Measurements from ENCODE around the gene DAD1. TPM values are rescaled to one million over a fixed set of nuclear protein-coding genes. Genes with fewer than 3 reads are reported as not detected.
"Not testable (repeated sequence)": the region's sequence is repeated elsewhere in the genome, so short reads cannot be mapped to it uniquely, and the experiment has no call there.

The DAD1 gene
- total RNA-seq, 1 donor from 2014 or later = 122 TPM

DNA sequence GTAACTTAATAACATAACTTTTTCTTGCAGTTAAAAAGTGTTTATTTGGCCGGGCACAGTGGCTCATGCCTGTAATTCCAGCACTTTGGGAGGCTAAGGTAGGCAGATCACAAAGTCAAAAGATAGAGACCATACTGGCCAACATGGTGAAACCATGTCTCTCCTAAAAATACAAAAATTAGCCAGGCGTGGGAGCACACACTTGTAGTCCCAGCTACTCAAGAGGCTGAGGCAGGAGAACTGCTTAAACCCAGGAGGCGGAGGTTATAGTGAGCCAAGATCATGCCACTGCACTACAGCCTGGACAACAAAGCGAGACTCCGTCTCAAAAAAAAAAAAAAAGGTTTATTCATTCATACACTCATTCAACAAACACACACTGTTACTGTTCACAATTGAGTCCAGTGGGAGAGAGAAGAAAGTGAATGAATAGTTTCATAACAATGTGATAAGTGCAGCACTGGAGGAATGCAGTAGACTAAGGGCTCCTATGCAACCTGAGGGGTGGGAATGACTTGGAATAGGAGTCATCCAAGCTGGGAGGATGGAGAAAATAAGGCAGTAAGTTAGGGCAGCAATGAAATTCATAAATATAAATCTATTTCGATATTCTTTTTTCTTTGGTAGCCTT lies 19.8 kb downstream of the DAD1 start:
- no peak overlapping the region for H3K4me3 Mint-ChIP-seq (ENCODE audit: unreplicated experiment)
- no peak overlapping the region for H3K27ac Mint-ChIP-seq (ENCODE audit: unreplicated experiment)
- DNase-seq = no peak
- no peaks in the 10 kb centered on the region for H3K27me3 Mint-ChIP-seq (ENCODE audit: unreplicated experiment)
- no peaks in the 10 kb centered on the region for H3K36me3 Mint-ChIP-seq (ENCODE audit: unreplicated experiment)
- no peaks in the 10 kb centered on the region for H3K4me1 Mint-ChIP-seq (ENCODE audit: low read depth, unreplicated experiment)
- no peaks in the 10 kb centered on the region for H3K9me3 Mint-ChIP-seq (ENCODE audit: unreplicated experiment)
- no peak for TF ChIP-seq CTCF (IDR thresholded peaks at IDR 0.05; ENCODE audit: partially characterized antibody, unreplicated experiment)

DNA sequence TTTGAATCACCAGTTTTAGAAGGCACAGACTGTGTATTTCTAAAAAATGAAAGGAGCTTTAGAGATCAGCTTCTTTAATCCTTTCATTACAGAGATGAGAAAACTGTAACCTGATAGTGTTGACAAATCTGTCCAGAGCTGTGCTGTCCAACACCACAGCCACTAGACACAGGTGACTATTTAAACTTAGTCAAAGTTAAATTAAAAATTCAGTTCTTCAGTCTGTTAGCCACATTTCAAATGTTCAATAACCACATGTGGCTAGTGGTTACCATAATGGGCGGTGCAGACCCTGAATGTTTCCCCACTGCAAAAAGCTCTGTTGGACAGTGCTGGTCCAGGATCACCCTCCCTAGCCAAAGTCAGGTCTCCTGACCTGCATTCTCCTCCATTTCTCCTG lies 21.6 kb downstream of the DAD1 start:
- no peak for TF ChIP-seq CTCF (IDR thresholded peaks at IDR 0.05; ENCODE audit: partially characterized antibody, unreplicated experiment)
- H3K36me3 Mint-ChIP-seq (ENCODE audit: unreplicated experiment) = no peaks in the 10 kb centered on the region
- no peak overlapping the region for H3K4me3 Mint-ChIP-seq (ENCODE audit: unreplicated experiment)
- no peaks in the 10 kb centered on the region for H3K4me1 Mint-ChIP-seq (ENCODE audit: low read depth, unreplicated experiment)
- H3K27me3 Mint-ChIP-seq (ENCODE audit: unreplicated experiment) = no peaks in the 10 kb centered on the region
- DNase-seq = no peak
- H3K27ac Mint-ChIP-seq (ENCODE audit: unreplicated experiment) = no peak overlapping the region
- no peaks in the 10 kb centered on the region for H3K9me3 Mint-ChIP-seq (ENCODE audit: unreplicated experiment)

GRCh38 chr14:22566845-22567244 lies 22.2 kb downstream of the DAD1 start:
- DNase-seq = no peak
- Mint-ChIP-seq H3K9me3 (ENCODE audit: unreplicated experiment) (no peaks in the 10 kb centered on the region), H3K4me3 (ENCODE audit: unreplicated experiment) (no peak overlapping the region), H3K27me3 (ENCODE audit: unreplicated experiment) (no peaks in the 10 kb centered on the region), H3K36me3 (ENCODE audit: unreplicated experiment) (no peaks in the 10 kb centered on the region), H3K27ac (ENCODE audit: unreplicated experiment) (no peak overlapping the region), H3K4me1 (ENCODE audit: low read depth, unreplicated experiment) (no peaks in the 10 kb centered on the region)
- TF ChIP-seq CTCF (IDR thresholded peaks at IDR 0.05; ENCODE audit: partially characterized antibody, unreplicated experiment) = no peak

DNA sequence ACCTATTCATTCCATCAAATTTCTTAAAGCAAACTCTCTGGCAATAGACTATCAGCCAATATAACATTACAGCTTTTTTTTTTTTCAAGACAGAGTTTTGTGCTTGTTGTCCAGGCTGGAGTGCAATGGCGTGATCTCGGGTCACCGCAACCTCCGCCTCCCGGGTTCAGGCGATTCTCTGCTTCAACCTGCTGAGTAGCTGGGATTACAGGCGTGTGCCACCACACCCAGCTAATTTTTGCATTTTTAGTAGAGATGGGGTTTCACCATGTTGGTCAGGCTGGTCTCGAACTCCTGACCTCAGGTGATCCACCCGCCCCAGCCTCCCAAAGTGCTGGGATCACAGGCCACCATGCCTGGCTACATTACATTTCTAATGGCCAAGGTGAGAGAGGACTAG lies 22.8 kb downstream of the DAD1 start:
- H3K27me3 Mint-ChIP-seq (ENCODE audit: unreplicated experiment); H3K9me3 Mint-ChIP-seq (ENCODE audit: unreplicated experiment); DNase-seq; H3K36me3 Mint-ChIP-seq (ENCODE audit: unreplicated experiment); H3K4me3 Mint-ChIP-seq (ENCODE audit: unreplicated experiment); H3K27ac Mint-ChIP-seq (ENCODE audit: unreplicated experiment); H3K4me1 Mint-ChIP-seq (ENCODE audit: low read depth, unreplicated experiment): not testable (repeated sequence)

GRCh38 chr14:22565391-22565945 lies 23.6 kb downstream of the DAD1 start:
- TF ChIP-seq CTCF (IDR thresholded peaks at IDR 0.05; ENCODE audit: partially characterized antibody, unreplicated experiment) = no peak
- Mint-ChIP-seq H3K27me3 (ENCODE audit: unreplicated experiment) (no peaks in the 10 kb centered on the region), H3K4me1 (ENCODE audit: low read depth, unreplicated experiment) (no peaks in the 10 kb centered on the region), H3K36me3 (ENCODE audit: unreplicated experiment) (no peaks in the 10 kb centered on the region), H3K27ac (ENCODE audit: unreplicated experiment) (no peak overlapping the region), H3K9me3 (ENCODE audit: unreplicated experiment) (no peaks in the 10 kb centered on the region), H3K4me3 (ENCODE audit: unreplicated experiment) (no peak overlapping the region)
- no peak for DNase-seq

Measured in glutamatergic neuron (in vitro differentiated cells).